GM19372 (cell line): ENCODE results near the gene FAM171A2.
"Not testable (repeated sequence)": the region's sequence is repeated elsewhere in the genome, so short reads cannot be mapped to it uniquely, and the experiment has no call there.

ENCODE experiments used
- ATAC-seq: cut with Tn5 transposase; IDR thresholded peaks from one replicate; pipeline ENCODE4 v1.9.1; 2021; ENCODE audit warnings: mild to moderate bottlenecking, low read depth, moderate library complexity; ENCODE audit not compliant: unreplicated experiment

Gene FAM171A2

GRCh38 chr17:44384281-44384822, 20.7 kb upstream of the FAM171A2 start:
- no peak for ATAC-seq

- ATAC-seq, result no peak
These were observed 20.2 kb upstream of the FAM171A2 start for GRCh38 chr17:44383861-44384260.

- no peak for ATAC-seq
These were observed 19.7 kb upstream of the FAM171A2 start for GRCh38 chr17:44383363-44383762.

- no peak for ATAC-seq
These were observed 19.3 kb upstream of the FAM171A2 start for GRCh38 chr17:44382917-44383316.

GRCh38 chr17:44381810-44382305, 18.2 kb upstream of the FAM171A2 start:
- no peak for ATAC-seq

- ATAC-seq, result no peak
These were observed 17.1 kb upstream of the FAM171A2 start for GRCh38 chr17:44380767-44381166.

- no peak for ATAC-seq
These were observed 16.2 kb upstream of the FAM171A2 start for GRCh38 chr17:44379887-44380286.

DNA sequence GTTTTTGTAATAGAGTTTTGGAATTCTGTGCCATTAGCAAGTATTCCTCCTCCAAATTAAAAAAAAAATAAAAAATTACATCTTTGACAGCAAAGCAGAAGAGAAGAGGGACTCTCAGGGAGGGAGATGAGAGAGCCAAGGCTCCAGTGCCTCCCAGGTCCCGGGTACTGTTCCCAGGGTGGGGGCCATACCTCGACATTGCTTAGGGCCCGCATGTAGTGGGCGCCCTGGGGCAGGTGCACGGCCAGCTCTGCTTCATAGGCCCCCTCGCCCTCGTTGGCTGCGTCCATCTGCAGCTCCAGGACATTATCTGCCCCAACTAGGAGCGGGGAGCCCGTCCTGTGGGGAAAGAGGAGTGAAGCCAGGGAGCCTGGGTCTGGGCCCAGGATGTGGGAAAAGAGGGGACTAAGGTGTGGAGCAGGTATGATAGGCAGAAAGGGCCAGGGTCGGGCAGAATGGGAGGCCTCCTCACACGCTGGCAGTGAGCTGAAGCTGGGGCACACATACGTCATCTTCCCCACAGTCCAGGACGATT, 14.6 kb upstream of the FAM171A2 start:
- ATAC-seq, result no peak

DNA sequence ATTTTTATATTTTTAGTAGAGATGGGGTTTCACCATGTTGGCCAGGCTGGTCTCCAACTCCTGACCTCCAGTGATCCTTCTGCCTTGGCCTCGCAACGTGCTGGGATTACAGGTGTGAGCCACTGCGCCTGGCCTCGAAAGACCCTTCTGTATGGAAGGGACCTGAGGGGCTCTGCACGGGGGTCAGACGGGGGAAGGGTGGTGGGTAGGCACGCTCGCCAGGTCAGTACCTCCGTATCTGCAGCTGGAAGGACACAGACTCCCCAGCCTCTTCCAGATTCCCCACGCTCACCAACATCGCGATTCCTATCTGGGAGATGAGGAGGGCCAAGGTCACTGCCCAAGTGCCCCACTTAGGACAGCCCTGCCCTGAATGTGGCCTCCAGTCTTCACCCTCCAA, 13.1 kb upstream of the FAM171A2 start:
- ATAC-seq, result no peak

GRCh38 chr17:44376124-44376523, 12.5 kb upstream of the FAM171A2 start:
- ATAC-seq, result no peak

DNA sequence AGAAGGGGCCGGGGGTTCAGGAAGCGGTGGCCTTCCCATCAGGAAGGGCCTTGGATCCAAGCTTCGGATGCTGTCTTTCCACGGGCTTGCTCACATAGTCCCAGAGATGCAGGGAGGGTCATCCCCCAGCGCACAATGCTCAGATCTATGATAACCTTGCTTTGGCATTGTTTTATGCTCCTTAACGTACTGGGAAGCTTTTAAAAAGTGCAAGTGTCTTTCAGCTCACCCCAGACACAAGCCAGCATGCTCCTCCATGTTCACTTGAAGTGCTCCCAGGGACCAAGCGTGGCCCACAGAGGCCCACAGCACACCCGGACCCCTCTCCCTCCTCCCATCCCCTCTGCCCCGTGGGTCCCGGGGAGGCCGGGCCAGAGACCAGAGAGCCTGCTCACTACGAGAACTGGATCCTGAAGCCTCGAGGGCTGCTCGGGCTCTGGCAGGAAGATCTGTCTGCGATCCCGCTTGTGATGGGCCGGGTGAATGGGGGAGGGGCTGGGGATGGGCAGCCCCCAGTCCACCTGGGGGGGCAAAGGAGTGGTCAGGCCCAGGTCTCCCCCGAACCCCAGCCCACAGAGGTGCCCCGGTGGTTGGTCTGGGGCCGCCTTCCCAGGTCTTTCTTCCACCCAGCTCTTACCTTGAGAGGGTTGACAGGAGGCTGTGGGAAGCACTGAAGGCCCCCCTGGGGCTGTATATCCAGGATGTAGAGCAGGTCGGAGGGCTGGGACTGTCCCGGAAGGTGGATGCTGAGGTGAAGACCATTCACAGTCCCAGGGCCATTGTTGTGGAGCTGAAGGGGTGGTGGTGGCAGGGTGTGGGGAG, 11.8 kb upstream of the FAM171A2 start:
- ATAC-seq, result no peak

DNA sequence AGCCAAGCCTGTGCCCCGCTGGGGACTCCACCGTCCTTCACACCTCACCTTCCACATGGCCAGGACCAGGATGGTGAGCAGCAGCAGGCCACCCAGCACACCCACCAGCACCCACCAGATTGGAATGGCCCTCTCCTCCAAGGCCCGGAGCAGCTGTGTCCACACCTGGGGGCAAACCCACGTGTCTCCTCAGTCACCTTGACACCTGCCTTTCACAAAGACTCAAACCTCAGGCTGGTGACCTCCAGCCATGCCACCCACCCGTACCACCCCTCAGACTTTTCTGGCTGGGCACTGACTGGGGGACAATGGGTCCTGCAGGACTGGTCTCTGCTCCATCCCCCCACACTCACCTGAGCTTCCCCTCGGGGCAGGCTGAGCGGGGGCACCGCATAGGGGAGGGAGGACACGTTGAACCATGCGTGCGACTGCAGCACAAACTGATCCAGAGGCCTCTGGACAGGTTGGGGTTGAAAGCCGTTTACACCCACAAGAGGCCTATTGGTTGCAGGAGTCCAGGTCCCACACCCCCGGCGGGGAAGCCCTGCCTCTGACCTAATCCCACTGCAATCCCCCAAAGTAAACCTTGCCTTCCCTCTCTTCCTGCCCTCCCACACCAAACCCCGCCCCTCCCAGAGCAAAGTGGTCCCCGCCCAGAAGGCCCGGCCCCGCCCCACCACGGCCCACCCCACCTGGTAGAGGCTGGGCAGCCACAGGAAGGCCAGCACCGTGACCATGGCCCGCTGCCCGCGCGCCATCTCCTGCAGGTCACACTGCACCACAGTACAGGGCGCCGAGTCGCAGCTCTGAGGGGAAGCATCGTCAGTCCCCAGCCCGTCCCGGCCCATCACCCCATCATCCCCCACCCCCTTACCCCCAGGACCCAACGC, 10.9 kb upstream of the FAM171A2 start:
- ATAC-seq, result no peak

- no peak for ATAC-seq
These were observed 8.4 kb upstream of the FAM171A2 start for GRCh38 chr17:44372036-44372435.

DNA sequence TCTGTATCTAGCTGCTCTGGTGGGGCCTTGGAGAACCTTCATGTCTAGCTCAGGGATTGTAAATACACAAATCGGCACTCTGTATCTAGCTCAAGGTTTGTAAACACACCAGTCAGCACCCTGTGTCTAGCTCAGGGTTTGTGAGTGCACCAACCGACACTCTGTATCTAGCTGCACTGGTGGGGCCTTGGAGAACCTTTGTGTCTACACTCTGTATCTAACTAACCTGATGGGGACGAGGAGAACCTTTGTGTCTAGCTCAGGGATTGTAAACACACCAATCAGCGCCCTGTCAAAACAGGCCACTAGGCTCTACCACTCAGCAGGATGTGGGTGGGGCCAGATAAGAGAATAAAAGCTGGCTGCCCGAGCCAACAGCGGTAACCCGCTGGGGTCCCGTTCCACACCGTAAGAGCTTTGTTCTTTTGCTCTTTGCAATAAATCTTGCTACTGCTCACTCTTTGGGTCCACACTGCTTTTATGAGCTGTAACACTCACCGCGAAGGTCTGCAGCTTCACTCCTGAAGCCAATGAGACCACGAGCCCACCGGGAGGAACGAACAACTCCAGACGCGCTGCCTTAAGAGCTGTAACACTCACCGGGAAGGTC, 5.9 kb upstream of the FAM171A2 start:
- ATAC-seq, result not testable (repeated sequence)

- not testable (repeated sequence) for ATAC-seq
These were observed 5.0 kb upstream of the FAM171A2 start for GRCh38 chr17:44368391-44369243.

DNA sequence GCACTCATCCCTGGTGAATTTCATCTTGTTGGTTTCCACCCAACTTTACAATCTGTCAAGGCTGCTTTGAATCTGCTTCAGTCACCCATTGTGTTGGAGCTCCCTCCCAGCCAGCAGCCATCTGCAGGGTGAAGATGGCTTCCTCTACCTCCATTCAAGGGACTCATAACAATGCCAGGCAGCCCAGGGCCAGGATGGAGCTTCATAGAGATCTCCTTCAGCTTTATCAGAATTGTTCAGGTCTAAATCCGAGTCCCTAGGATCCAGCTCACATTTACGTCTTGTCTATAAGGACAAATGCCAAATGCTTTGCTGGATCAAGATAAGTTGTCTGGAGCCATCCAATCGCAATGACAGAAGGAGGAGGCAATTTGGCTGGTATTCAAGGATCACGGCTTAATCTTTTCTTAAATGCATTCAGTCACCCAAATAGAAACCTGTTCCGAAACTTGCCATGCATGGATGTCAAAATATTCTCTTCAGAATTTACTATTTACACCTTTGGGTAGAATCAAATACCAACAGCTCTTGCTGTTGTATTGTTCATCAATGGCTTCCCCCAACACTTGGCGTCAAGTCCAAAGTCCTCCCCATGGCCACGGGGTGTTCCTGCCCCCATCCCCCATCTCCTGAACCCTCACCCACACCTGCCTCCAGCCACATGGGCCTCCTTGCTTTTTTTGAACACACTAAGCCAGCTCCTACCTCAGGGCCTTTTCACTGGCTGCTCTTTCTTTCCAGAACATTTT, 3.8 kb upstream of the FAM171A2 start:
- ATAC-seq, result no peak

DNA sequence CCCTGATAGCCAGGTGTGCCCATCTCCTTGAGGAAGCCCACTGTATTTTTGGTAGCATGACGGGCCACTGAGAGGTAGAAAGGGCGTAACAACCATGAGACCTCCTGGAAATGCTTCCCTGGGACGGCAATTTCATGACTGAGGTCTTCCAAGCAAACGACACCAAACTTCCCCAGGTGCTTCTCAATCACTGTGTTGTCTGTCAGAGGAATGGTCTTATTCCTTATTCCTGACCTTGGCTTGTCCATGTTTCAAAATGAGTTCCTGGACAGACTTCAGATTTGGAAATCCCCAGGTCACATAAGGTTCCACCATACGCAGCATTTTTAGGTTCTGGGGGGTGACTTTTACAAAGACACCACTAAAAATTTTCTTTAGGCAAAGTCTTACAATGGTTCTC, 1.4 kb upstream of the FAM171A2 start:
- ATAC-seq, result not testable (repeated sequence)

GRCh38 chr17:44362949-44363612, 572 bp downstream of the FAM171A2 start:
- ATAC-seq, result no peak
